Measurements from ENCODE around the gene FRYL. TPM values are rescaled to one million over a fixed set of nuclear protein-coding genes. Genes with fewer than 3 reads are reported as not detected.

Gene FRYL
- total RNA-seq, 1 experiment from 2014 or later, result 47.7 TPM

GRCh38 chr4:48543796-48544195 lies 236.3 kb downstream of the FRYL start:
- peaks cover 14 to 25% of the 10 kb centered on the region in 2 experiments for H3K36me3 ChIP-seq (ENCODE audit: control insufficient read depth in 1 of 2, insufficient read depth in 2 of 2, low read length in 2 of 2)
- BruUV-seq (replicated peaks), result no TSS peak
- no peak for ATAC-seq
- H3K9me3 ChIP-seq (ENCODE audit: control insufficient read depth in 1 of 2, insufficient read depth in 1 of 2, low read depth in 1 of 2, low read length in 2 of 2), result no peaks in the 10 kb centered on the region
- no peak overlapping the region for H2AFZ ChIP-seq (ENCODE audit: low read depth, low read length, poor library complexity, severe bottlenecking)
- H3K4me1 ChIP-seq (ENCODE audit: control insufficient read depth in 1 of 2, insufficient read depth in 2 of 2, low read length in 2 of 2), result no peaks in the 10 kb centered on the region
- no peaks in the 10 kb centered on the region for H3K27me3 ChIP-seq (ENCODE audit: insufficient read depth, low read length)
- H3K9me2 ChIP-seq (ENCODE audit: insufficient read depth), result no peaks in the 10 kb centered on the region
- no peak overlapping the region for H3K27ac ChIP-seq (ENCODE audit: low read depth, low read length)
- intact Hi-C loops (cut with micrococcal nuclease), result loop anchor here (2.0 kb wide), 1 partner anchor 89 kb away; no protein-coding TSS in a partner anchor
- no peak overlapping the region for H3K4me3 ChIP-seq (replicated peaks in 1 of 2; ENCODE audit: low read depth in 1 of 2, low read length in 2 of 2)
- RAD21 ChIA-PET (ENCODE audit: low non-redundant PET in 1 of 2, low total read pairs in 2 of 2, uncharacterized antibody in 2 of 2, unreplicated experiment in 2 of 2), result no interaction called here
- H4K20me1 ChIP-seq (ENCODE audit: insufficient read depth), result no peaks in the 10 kb centered on the region; the same call in 1 of the 2 replicates
- TF ChIP-seq TCF7L2 (IDR thresholded peaks at IDR 0.05; ENCODE audit: borderline replicate concordance, extremely low read depth, insufficient read depth, insufficient read length) (no peak), EZH2 (IDR thresholded peaks at IDR 0.05) (no peak), SP1 (IDR thresholded peaks at IDR 0.05; ENCODE audit: low read depth) (no peak), CEBPB (IDR thresholded peaks at IDR 0.05; ENCODE audit: low read depth) (no peak), FOSL1 (IDR thresholded peaks at IDR 0.05; ENCODE audit: low read depth) (no peak), YY1 (IDR thresholded peaks at IDR 0.05; ENCODE audit: extremely low read depth, insufficient replicate concordance, low read depth, low read length) (no peak), REST (IDR thresholded peaks at IDR 0.05; ENCODE audit: low read depth) (no peak), POLR2A (IDR thresholded peaks at IDR 0.05; ENCODE audit: borderline replicate concordance, extremely low read depth, insufficient read depth, insufficient read length) (no peak)
- H3K9ac ChIP-seq (ENCODE audit: low read length), result no peak overlapping the region
- no peaks in the 10 kb centered on the region for H3K79me2 ChIP-seq (ENCODE audit: insufficient read depth, low read length)
- POLR2A ChIA-PET, result no interaction called here
- CTCF ChIA-PET, result interaction anchor here (1.0 kb wide), 1 partner anchor 416 kb away, joined by 3 read pairs; no protein-coding TSS in a partner anchor
- no peak overlapping the region for H3K4me2 ChIP-seq (ENCODE audit: low read length)
- no peak for DNase-seq (ENCODE audit: low read depth, low spot score)

Data from HCT116 (cell line).